GM12874 (cell line): ENCODE measurements around the gene STXBP2.

ENCODE experiments used
- TF ChIP-seq, protein P1 (sequence below): IDR thresholded peaks from 2 replicates; pipeline ENCODE4 v1.5.1; 2011; ENCODE audit warnings: low read depth, mild to moderate bottlenecking, control low read depth, low read length, moderate library complexity; ENCODE audit not compliant: insufficient read depth

The STXBP2 gene

GRCh38 chr19:7655581-7655980 is 18.7 kb downstream of the STXBP2 start:
- TF ChIP-seq, protein P1, sequence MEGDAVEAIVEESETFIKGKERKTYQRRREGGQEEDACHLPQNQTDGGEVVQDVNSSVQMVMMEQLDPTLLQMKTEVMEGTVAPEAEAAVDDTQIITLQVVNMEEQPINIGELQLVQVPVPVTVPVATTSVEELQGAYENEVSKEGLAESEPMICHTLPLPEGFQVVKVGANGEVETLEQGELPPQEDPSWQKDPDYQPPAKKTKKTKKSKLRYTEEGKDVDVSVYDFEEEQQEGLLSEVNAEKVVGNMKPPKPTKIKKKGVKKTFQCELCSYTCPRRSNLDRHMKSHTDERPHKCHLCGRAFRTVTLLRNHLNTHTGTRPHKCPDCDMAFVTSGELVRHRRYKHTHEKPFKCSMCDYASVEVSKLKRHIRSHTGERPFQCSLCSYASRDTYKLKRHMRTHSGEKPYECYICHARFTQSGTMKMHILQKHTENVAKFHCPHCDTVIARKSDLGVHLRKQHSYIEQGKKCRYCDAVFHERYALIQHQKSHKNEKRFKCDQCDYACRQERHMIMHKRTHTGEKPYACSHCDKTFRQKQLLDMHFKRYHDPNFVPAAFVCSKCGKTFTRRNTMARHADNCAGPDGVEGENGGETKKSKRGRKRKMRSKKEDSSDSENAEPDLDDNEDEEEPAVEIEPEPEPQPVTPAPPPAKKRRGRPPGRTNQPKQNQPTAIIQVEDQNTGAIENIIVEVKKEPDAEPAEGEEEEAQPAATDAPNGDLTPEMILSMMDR = no peak

- TF ChIP-seq, protein P1 = no peak
These were observed 20.3 kb downstream of the STXBP2 start for GRCh38 chr19:7657131-7657751.

- TF ChIP-seq, protein P1 = no peak
These were observed 21.3 kb downstream of the STXBP2 start for GRCh38 chr19:7658219-7658686.

DNA sequence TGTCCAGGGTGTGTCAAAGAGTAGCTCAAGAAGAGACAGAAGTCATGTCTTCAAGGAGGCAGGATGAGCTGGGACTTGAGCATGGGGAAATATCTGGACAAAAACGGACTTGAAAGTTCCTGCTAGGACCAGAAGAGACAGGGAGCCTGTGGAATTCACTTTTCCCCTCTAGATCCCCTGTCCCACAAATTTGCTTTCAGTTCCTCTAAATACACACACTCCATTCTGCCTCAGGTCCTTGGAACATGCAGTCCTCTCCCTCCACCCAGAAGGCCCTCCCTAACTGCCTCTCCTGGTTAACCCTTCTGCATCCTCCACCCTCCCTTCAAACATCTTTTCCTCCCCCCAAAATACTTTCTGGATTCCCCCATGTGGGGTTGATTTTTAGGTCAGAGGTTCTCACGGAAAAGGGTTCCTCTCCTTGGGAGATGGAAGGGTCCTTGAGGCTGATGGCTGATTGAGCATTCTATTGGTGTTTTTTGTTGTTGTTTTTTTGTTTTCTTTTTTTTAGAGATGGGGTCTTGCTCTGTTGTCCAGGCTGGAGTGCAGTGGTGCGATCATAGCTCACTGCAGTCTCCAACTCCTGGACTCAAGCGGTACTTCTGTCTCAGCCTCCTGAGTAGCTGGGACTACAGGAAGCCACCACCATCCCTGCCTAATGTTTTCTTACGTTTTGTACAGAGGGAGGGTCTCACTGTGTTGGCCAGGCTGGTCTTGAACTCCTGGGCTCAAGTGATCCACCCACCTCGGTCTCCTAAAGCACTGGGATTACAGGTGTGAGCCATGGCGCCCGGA is 25.0 kb downstream of the STXBP2 start:
- TF ChIP-seq, protein P1 = no peak

GRCh38 chr19:7662657-7663056 is 25.7 kb downstream of the STXBP2 start:
- TF ChIP-seq, protein P1 = no peak

GRCh38 chr19:7663706-7664105 is 26.8 kb downstream of the STXBP2 start:
- TF ChIP-seq, protein P1 = no peak

- TF ChIP-seq, protein P1 = no peak
These were observed 28.2 kb downstream of the STXBP2 start for GRCh38 chr19:7665076-7665475.
